ENCODE measurements around the gene STEAP2. TPM values are rescaled to one million over a fixed set of nuclear protein-coding genes. Genes with fewer than 3 reads are reported as not detected.
A peak's percentile ranks its signal among the peaks of the same experiment; 100 is the strongest.

The STEAP2 gene
- total RNA-seq, 4 donors from 2014 or later = 21.0 to 38.4 (median 25.0) TPM

GRCh38 chr7:90210981-90211380 lies 559 bp upstream of the STEAP2 start:
- Histone ChIP-seq H3K4me3 (peak overlapping the region; percentile 76 to 79), H3K9me3 (no peaks in the 10 kb centered on the region), H3K27ac (peak overlapping the region; percentile 78 to 90 (median 86)), H3K27me3 (no peaks in the 10 kb centered on the region), H3K4me1 (peaks cover 0 to 31% (median 0%) of the 10 kb centered on the region in 3 donors), H3K36me3 (no peaks in the 10 kb centered on the region)
- WGBS, 2 donors (ENCODE audit: low coverage in 1 of 2) = 15 to 30% methylated on average over 8 to 11 of the region's 11 CpGs
- no peak for TF ChIP-seq POLR2A (IDR thresholded peaks at IDR 0.05)
- no peak for TF ChIP-seq EP300 (IDR thresholded peaks at IDR 0.05)
- TF ChIP-seq POLR2AphosphoS5 (IDR thresholded peaks at IDR 0.05) = no peak
- no peak for TF ChIP-seq CTCF (IDR thresholded peaks at IDR 0.05)
- peak; percentile 4 for ATAC-seq

- 8 to 40% methylated on average over 2 of the region's 6 CpGs for WGBS, 2 donors (ENCODE audit: low coverage in 1 of 2)
- ATAC-seq = no peak
- Histone ChIP-seq H3K27me3 (no peaks in the 10 kb centered on the region), H3K27ac (peak overlapping the region; percentile 78 to 90 (median 86)), H3K36me3 (no peaks in the 10 kb centered on the region), H3K4me1 (peaks cover 0 to 31% (median 0%) of the 10 kb centered on the region in 3 donors), H3K4me3 (peak overlapping the region; percentile 76 to 79), H3K9me3 (no peaks in the 10 kb centered on the region)
- TF ChIP-seq EP300 (IDR thresholded peaks at IDR 0.05) (no peak), POLR2A (IDR thresholded peaks at IDR 0.05) (no peak), POLR2AphosphoS5 (IDR thresholded peaks at IDR 0.05) (no peak), CTCF (IDR thresholded peaks at IDR 0.05) (no peak)
Measured at GRCh38 chr7:90212149-90212495, 582 bp downstream of the STEAP2 start.

- Histone ChIP-seq H3K36me3 (no peaks in the 10 kb centered on the region), H3K4me1 (peaks cover 0 to 31% (median 0%) of the 10 kb centered on the region in 3 donors), H3K27me3 (no peaks in the 10 kb centered on the region), H3K9me3 (no peaks in the 10 kb centered on the region), H3K27ac (no peak overlapping the region), H3K4me3 (peak overlapping the region in 1 of 2 donors; percentile 79)
- ATAC-seq = no peak
- TF ChIP-seq EP300 (IDR thresholded peaks at IDR 0.05) (no peak), CTCF (IDR thresholded peaks at IDR 0.05) (no peak), POLR2A (IDR thresholded peaks at IDR 0.05) (no peak), POLR2AphosphoS5 (IDR thresholded peaks at IDR 0.05) (no peak)
- WGBS, 2 donors (ENCODE audit: low coverage in 1 of 2) = 65 to 73% methylated on average over 2 of the region's 2 CpGs
Measured at GRCh38 chr7:90213521-90213920, 2.0 kb downstream of the STEAP2 start.

- Histone ChIP-seq H3K27me3 (no peaks in the 10 kb centered on the region), H3K9me3 (no peaks in the 10 kb centered on the region), H3K4me1 (peaks cover 0 to 23% (median 0%) of the 10 kb centered on the region in 3 donors), H3K4me3 (no peak overlapping the region), H3K27ac (peak overlapping the region in 2 of 4 donors; percentile 1 to 10), H3K36me3 (no peaks in the 10 kb centered on the region)
- TF ChIP-seq CTCF (IDR thresholded peaks at IDR 0.05) = no peak
- TF ChIP-seq EP300 (IDR thresholded peaks at IDR 0.05) = no peak
- TF ChIP-seq POLR2A (IDR thresholded peaks at IDR 0.05) = no peak
- no peak for TF ChIP-seq POLR2AphosphoS5 (IDR thresholded peaks at IDR 0.05)
- ATAC-seq = no peak
- 73 to 89% methylated on average over 6 of the region's 6 CpGs for WGBS, 2 donors (ENCODE audit: low coverage in 1 of 2)
Measured at GRCh38 chr7:90216080-90216674, 4.6 kb downstream of the STEAP2 start.

GRCh38 chr7:90216771-90217170 lies 5.2 kb downstream of the STEAP2 start:
- peaks cover 0 to 18% (median 0%) of the 10 kb centered on the region in 3 donors for H3K4me1 ChIP-seq
- no peak for ATAC-seq
- WGBS, 2 donors (ENCODE audit: low coverage in 1 of 2) = 74 to 80% methylated on average over 1 to 2 of the region's 2 CpGs
- no peaks in the 10 kb centered on the region for H3K36me3 ChIP-seq
- no peaks in the 10 kb centered on the region for H3K9me3 ChIP-seq
- no peaks in the 10 kb centered on the region for H3K27me3 ChIP-seq
- H3K4me3 ChIP-seq = no peak overlapping the region
- H3K27ac ChIP-seq = peak overlapping the region in 1 of 4 donors; percentile 1
- TF ChIP-seq EP300 (IDR thresholded peaks at IDR 0.05) (no peak), POLR2AphosphoS5 (IDR thresholded peaks at IDR 0.05) (no peak), CTCF (IDR thresholded peaks at IDR 0.05) (no peak), POLR2A (IDR thresholded peaks at IDR 0.05) (no peak)

Measured in gastroesophageal sphincter (tissue), 4 donors.